ENCODE data around the gene BRDT.

GRCh38 chr1:92037400-92037799, 88.2 kb downstream of the BRDT start:
- no peak for TF ChIP-seq CTCF (IDR thresholded peaks at IDR 0.05; ENCODE audit: low read length)
- TF ChIP-seq EZH2phosphoT487 (IDR thresholded peaks at IDR 0.05; ENCODE audit: low read length) = no peak
- no peak for TF ChIP-seq EZH2 (optimal IDR thresholded peaks at IDR 0.05; ENCODE audit: low read depth, low read length)
